ENCODE data around the gene JMJD1C.
A peak's percentile ranks its signal among the peaks of the same experiment; 100 is the strongest.

Gene JMJD1C

GRCh38 chr10:63199716-63200115, 266.1 kb downstream of the JMJD1C start:
- Histone ChIP-seq H3K9me3 (ENCODE audit: control insufficient read depth, insufficient read depth, low read depth, low read length) (no peaks in the 10 kb centered on the region), H3K4me1 (ENCODE audit: control insufficient read depth, insufficient read depth, low read length) (peaks cover 2% of the 10 kb centered on the region; the same call in 1 of the 2 replicates), H3K36me3 (ENCODE audit: control insufficient read depth in 2 of 2, insufficient read depth in 1 of 2, low read length in 2 of 2) (peaks cover 9 to 37% of the 10 kb centered on the region in 2 experiments; a peak in 2 of 3 replicates), H3K27ac (ENCODE audit: extremely low read depth, low read depth, low read length) (no peak overlapping the region), H3K4me3 (ENCODE audit: low read depth, low read length) (no peak overlapping the region)
- ChIA-PET CTCF (interaction anchor here (0.6 to 2.8 kb wide), 5 partner anchors 10 to 519 kb away, joined by 3 to 10 read pairs (median 4); no protein-coding TSS in a partner anchor), POLR2A (no interaction called here)
- TF ChIP-seq RBAK (tag by site-specific recombination; IDR thresholded peaks at IDR 0.05) (no peak), ZNF548 (tag by site-specific recombination; IDR thresholded peaks at IDR 0.05) (no peak), ZNF214 (tag by site-specific recombination; IDR thresholded peaks at IDR 0.05; ENCODE audit: borderline replicate concordance) (no peak), ZNF10 (tag by site-specific recombination; IDR thresholded peaks at IDR 0.05) (no peak), TRIM28 (IDR thresholded peaks at IDR 0.05; ENCODE audit: borderline replicate concordance, low read length) (no peak), EGR2 (tag by site-specific recombination; IDR thresholded peaks at IDR 0.05; ENCODE audit: low read depth) (no peak), ZNF239 (tag by site-specific recombination; IDR thresholded peaks at IDR 0.05) (no peak), ZNF558 (tag by site-specific recombination; IDR thresholded peaks at IDR 0.05) (no peak), ZNF670 (tag by site-specific recombination; IDR thresholded peaks at IDR 0.05; ENCODE audit: low read depth) (no peak)
- TF ChIP-seq, protein P1, sequence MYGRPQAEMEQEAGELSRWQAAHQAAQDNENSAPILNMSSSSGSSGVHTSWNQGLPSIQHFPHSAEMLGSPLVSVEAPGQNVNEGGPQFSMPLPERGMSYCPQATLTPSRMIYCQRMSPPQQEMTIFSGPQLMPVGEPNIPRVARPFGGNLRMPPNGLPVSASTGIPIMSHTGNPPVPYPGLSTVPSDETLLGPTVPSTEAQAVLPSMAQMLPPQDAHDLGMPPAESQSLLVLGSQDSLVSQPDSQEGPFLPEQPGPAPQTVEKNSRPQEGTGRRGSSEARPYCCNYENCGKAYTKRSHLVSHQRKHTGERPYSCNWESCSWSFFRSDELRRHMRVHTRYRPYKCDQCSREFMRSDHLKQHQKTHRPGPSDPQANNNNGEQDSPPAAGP (tag by site-specific recombination; IDR thresholded peaks at IDR 0.05): no peak
- TF ChIP-seq, protein P2, sequence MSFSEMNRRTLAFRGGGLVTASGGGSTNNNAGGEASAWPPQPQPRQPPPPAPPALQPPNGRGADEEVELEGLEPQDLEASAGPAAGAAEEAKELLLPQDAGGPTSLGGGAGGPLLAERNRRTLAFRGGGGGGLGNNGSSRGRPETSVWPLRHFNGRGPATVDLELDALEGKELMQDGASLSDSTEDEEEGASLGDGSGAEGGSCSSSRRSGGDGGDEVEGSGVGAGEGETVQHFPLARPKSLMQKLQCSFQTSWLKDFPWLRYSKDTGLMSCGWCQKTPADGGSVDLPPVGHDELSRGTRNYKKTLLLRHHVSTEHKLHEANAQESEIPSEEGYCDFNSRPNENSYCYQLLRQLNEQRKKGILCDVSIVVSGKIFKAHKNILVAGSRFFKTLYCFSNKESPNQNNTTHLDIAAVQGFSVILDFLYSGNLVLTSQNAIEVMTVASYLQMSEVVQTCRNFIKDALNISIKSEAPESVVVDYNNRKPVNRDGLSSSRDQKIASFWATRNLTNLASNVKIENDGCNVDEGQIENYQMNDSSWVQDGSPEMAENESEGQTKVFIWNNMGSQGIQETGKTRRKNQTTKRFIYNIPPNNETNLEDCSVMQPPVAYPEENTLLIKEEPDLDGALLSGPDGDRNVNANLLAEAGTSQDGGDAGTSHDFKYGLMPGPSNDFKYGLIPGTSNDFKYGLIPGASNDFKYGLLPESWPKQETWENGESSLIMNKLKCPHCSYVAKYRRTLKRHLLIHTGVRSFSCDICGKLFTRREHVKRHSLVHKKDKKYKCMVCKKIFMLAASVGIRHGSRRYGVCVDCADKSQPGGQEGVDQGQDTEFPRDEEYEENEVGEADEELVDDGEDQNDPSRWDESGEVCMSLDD (tag by site-specific recombination; IDR thresholded peaks at IDR 0.05): no peak
- TF ChIP-seq, protein P3, sequence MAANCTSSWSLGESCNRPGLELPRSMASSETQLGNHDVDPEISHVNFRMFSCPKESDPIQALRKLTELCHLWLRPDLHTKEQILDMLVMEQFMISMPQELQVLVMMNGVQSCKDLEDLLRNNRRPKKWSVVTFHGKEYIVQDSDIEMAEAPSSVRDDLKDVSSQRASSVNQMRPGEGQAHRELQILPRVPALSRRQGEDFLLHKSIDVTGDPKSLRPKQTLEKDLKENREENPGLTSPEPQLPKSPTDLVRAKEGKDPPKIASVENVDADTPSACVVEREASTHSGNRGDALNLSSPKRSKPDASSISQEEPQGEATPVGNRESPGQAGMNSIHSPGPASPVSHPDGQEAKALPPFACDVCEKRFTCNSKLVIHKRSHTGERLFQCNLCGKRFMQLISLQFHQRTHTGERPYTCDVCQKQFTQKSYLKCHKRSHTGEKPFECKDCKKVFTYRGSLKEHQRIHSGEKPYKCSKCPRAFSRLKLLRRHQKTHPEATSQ (tag by site-specific recombination; IDR thresholded peaks at IDR 0.05): no peak

DNA sequence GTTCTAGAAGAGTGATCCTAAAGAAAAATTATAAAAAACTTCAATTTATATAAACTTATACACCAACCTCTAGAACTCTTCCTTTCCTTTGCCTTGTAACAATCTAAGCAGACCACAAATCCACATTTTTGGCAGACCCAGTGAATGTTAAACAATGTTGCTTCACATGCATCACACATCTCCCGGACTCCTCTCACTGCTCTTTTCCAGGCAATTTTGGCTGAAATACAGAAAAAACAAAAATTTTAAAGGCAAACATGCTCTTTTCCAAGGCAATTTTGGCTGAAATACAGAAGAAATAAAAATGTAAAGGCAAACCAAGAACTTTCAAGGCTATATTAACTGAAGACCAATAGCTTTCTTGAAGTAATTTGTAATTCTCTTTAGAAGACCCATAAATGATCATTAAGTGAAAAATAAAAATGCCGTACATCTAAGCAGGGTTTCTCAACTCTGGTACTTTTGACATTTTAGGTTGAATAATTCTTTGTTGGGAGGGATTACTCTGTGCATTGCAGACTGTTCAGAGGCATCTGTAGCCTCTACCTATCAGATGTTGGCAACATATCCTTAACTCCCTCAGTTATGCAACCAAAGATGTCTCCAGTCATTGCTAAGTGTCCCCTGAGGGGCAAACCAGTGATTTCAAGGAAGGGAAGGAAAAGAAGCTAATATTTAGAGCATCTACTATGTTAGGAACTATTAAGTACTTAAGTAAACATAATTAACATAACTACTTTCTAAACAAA, 268.3 kb downstream of the JMJD1C start:
- peaks cover 24 to 50% of the 10 kb centered on the region in 2 experiments for H3K36me3 ChIP-seq (ENCODE audit: control insufficient read depth in 2 of 2, insufficient read depth in 1 of 2, low read length in 2 of 2)
- ChIA-PET POLR2A (no interaction called here), CTCF (interaction anchor here (0.6 to 2.8 kb wide), 2 partner anchors 31 to 570 kb away, joined by 5 to 10 read pairs; no protein-coding TSS in a partner anchor)

More for the DNA sequence above, 268.3 kb downstream of the JMJD1C start:
- Histone ChIP-seq H3K4me3 (ENCODE audit: low read depth, low read length) (no peak overlapping the region), H3K9me3 (ENCODE audit: control insufficient read depth, insufficient read depth, low read depth, low read length) (no peaks in the 10 kb centered on the region), H3K27ac (ENCODE audit: extremely low read depth, low read depth, low read length) (no peak overlapping the region), H3K4me1 (ENCODE audit: control insufficient read depth, insufficient read depth, low read length) (peaks cover 2% of the 10 kb centered on the region; the same call in 1 of the 2 replicates)
- TF ChIP-seq FEZF1 (tag by site-specific recombination; IDR thresholded peaks at IDR 0.05): peak; percentile 36; the same call in 1 of the 2 replicates
- no peak for TF ChIP-seq ZNF423 (tag by site-specific recombination; IDR thresholded peaks at IDR 0.05)
- no peak for TF ChIP-seq ZNF175 (tag by site-specific recombination; IDR thresholded peaks at IDR 0.05)
- no peak for TF ChIP-seq HOXD13 (CRISPR knock-in tag; IDR thresholded peaks at IDR 0.05; ENCODE audit: borderline replicate concordance)
- TF ChIP-seq ZNF704 (tag by site-specific recombination; IDR thresholded peaks at IDR 0.05): no peak
- TF ChIP-seq ZNF26 (tag by site-specific recombination; IDR thresholded peaks at IDR 0.05): no peak
- no peak for TF ChIP-seq ZSCAN23 (tag by site-specific recombination; IDR thresholded peaks at IDR 0.05)

Data from HEK293 (cell line).